ENCODE measurements around the gene CREB3L4.

- TF ChIP-seq, protein P1, sequence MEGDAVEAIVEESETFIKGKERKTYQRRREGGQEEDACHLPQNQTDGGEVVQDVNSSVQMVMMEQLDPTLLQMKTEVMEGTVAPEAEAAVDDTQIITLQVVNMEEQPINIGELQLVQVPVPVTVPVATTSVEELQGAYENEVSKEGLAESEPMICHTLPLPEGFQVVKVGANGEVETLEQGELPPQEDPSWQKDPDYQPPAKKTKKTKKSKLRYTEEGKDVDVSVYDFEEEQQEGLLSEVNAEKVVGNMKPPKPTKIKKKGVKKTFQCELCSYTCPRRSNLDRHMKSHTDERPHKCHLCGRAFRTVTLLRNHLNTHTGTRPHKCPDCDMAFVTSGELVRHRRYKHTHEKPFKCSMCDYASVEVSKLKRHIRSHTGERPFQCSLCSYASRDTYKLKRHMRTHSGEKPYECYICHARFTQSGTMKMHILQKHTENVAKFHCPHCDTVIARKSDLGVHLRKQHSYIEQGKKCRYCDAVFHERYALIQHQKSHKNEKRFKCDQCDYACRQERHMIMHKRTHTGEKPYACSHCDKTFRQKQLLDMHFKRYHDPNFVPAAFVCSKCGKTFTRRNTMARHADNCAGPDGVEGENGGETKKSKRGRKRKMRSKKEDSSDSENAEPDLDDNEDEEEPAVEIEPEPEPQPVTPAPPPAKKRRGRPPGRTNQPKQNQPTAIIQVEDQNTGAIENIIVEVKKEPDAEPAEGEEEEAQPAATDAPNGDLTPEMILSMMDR (IDR thresholded peaks at IDR 0.05; ENCODE audit: low read depth, low read length, poor library complexity, severe bottlenecking) = no peak
- TF ChIP-seq EZH2phosphoT487 (IDR thresholded peaks at IDR 0.05; ENCODE audit: borderline replicate concordance, low read length) = no peak
Measured at GRCh38 chr1:153951183-153951582, 16.5 kb upstream of the CREB3L4 start.
